HepG2 (cell line): ENCODE data around the gene GFER. TPM values are rescaled to one million over a fixed set of nuclear protein-coding genes. Genes with fewer than 3 reads are reported as not detected.

Experiments used
- ATF7 ChIP-seq, 2 experiments: fragments of 450-650 bp in 1 of 2; sonication (generic) in 1 of 2; formaldehyde crosslinking in 1 of 2; IDR thresholded peaks; 2 replicates each; pipeline versions ENCODE4 v1.4.0 to v1.6.1; 2016 to 2020; ENCODE audit warnings: antibody characterized with exemption in 1 of 2, mild to moderate bottlenecking in 1 of 2, missing genetic modification reagents in 1 of 2
- ISX ChIP-seq: sonication (generic); formaldehyde crosslinking; conservative IDR thresholded peaks from 2 replicates; pipeline ENCODE4 v1.5.0; 2020; ENCODE audit warnings: missing genetic modification reagents
- LCORL ChIP-seq, 2 experiments: fragments of 450-650 bp in 1 of 2; sonication (generic) in 1 of 2; formaldehyde crosslinking in 1 of 2; IDR thresholded peaks; 2 replicates each; pipeline versions ENCODE4 v1.5.0 to v1.6.1; 2017 to 2020; ENCODE audit warnings: antibody characterized with exemption in 1 of 2, missing genetic modification reagents in 1 of 2
- MIER3 ChIP-seq: IDR thresholded peaks from 2 replicates; pipeline ENCODE4 v1.6.1; 2016; ENCODE audit warnings: missing compliant biosample characterization, borderline replicate concordance
- NFE2L2 ChIP-seq: fragments of 150-350 bp; IDR thresholded peaks from 2 replicates; pipeline ENCODE4 v1.6.1; 2014; ENCODE audit warnings: low read length
- PBX3 ChIP-seq: sonication (generic); formaldehyde crosslinking; IDR thresholded peaks from 2 replicates; pipeline ENCODE4 v1.8.1; 2023; ENCODE audit warnings: missing genetic modification reagents, inconsistent platforms, borderline replicate concordance
- RARG ChIP-seq: sonication (generic); formaldehyde crosslinking; IDR thresholded peaks from 2 replicates; pipeline ENCODE4 v1.4.0; 2020; ENCODE audit warnings: low read depth, mild to moderate bottlenecking, missing genetic modification reagents
- RFXANK ChIP-seq: IDR thresholded peaks from 2 replicates; pipeline ENCODE4 v1.6.1; 2016
- STAT5B ChIP-seq: sonication (generic); formaldehyde crosslinking; IDR thresholded peaks from 2 replicates; pipeline ENCODE4 v1.4.0; 2020; ENCODE audit warnings: missing genetic modification reagents
- TSC22D2 ChIP-seq: sonication (generic); formaldehyde crosslinking; IDR thresholded peaks from 2 replicates; pipeline ENCODE4 v1.5.1; 2020; ENCODE audit warnings: missing genetic modification reagents, mild to moderate bottlenecking, borderline replicate concordance
- ZBED4 ChIP-seq: sonication (generic); formaldehyde crosslinking; IDR thresholded peaks from 2 replicates; pipeline ENCODE4 v1.4.0; 2020; ENCODE audit warnings: missing genetic modification reagents, borderline replicate concordance
- ZEB1 ChIP-seq: IDR thresholded peaks from 2 replicates; pipeline ENCODE4 v1.6.1; 2012; ENCODE audit warnings: mild to moderate bottlenecking, low read depth, inconsistent platforms; ENCODE audit not compliant: insufficient replicate concordance
- ZNF136 ChIP-seq: sonication (generic); formaldehyde crosslinking; IDR thresholded peaks from 2 replicates; pipeline ENCODE4 v1.8.1; 2022; ENCODE audit warnings: low read depth, mild to moderate bottlenecking, moderate library complexity, missing genetic modification reagents
- ZNF607 ChIP-seq: sonication (generic); formaldehyde crosslinking; IDR thresholded peaks from 2 replicates; pipeline ENCODE4 v1.5.1; 2020; ENCODE audit warnings: missing genetic modification reagents, mild to moderate bottlenecking, borderline replicate concordance
- ZNF780A ChIP-seq: sonication (generic); formaldehyde crosslinking; IDR thresholded peaks from 2 replicates; pipeline ENCODE4 v1.8.0; 2022; ENCODE audit warnings: mild to moderate bottlenecking, missing genetic modification reagents, moderate library complexity
- ZNF841 ChIP-seq: sonication (generic); formaldehyde crosslinking; IDR thresholded peaks from 2 replicates; pipeline ENCODE4 v1.8.1; 2023; ENCODE audit warnings: missing genetic modification reagents, borderline replicate concordance
- ZSCAN31 ChIP-seq: sonication (generic); formaldehyde crosslinking; IDR thresholded peaks from 2 replicates; pipeline ENCODE4 v1.5.0; 2020; ENCODE audit warnings: low read depth, mild to moderate bottlenecking, missing genetic modification reagents
- polyA plus RNA-seq, 8 experiments: library from polyadenylated mRNA; depleted of rRNA in 3 of 8; stranded (reverse) in 7 of 8; unstranded in 1 of 8; fragments of >200 nt; fragmentation: Illumina TruSeq in 4 of 8; extraction: Trizol in 4 of 8; gene quantifications; 2 replicates each; pipeline versions ENCODE4 v1.2.1 to v1.2.3, GENCODE V29; 2011 to 2016; ENCODE audit warnings: low read depth in 4 of 8, missing spikeins in 1 of 8, mixed read lengths in 1 of 8; ENCODE audit not compliant: insufficient read depth in 1 of 8
- total RNA-seq, 5 experiments: library from RNA; depleted of rRNA; stranded (reverse); fragments of >200 nt; fragmentation: Illumina TruSeq; extraction: Trizol; gene quantifications; 2 replicates each; pipeline ENCODE4 v1.2.3, GENCODE V29; 2016; ENCODE audit warnings: low read depth in 1 of 5
- TF ChIP-seq, protein P1 (sequence below): sonication (generic); formaldehyde crosslinking; IDR thresholded peaks from 2 replicates; pipeline ENCODE4 v1.5.0; 2020; ENCODE audit warnings: missing genetic modification reagents
- TF ChIP-seq, protein P2 (sequence below): sonication (generic); formaldehyde crosslinking; IDR thresholded peaks from 2 replicates; pipeline ENCODE4 v1.8.1; 2023; ENCODE audit warnings: mild to moderate bottlenecking, missing genetic modification reagents

Gene GFER
- total and polyA plus RNA-seq, 2 of the 13 experiments (the other 11 are each of a cell fraction or from before 2014, with no cell fraction given): 28.6 to 71.7 TPM

GRCh38 chr16:1940273-1941161 is 43.5 kb upstream of the GFER start (continued):
- TF ChIP-seq, protein P1, sequence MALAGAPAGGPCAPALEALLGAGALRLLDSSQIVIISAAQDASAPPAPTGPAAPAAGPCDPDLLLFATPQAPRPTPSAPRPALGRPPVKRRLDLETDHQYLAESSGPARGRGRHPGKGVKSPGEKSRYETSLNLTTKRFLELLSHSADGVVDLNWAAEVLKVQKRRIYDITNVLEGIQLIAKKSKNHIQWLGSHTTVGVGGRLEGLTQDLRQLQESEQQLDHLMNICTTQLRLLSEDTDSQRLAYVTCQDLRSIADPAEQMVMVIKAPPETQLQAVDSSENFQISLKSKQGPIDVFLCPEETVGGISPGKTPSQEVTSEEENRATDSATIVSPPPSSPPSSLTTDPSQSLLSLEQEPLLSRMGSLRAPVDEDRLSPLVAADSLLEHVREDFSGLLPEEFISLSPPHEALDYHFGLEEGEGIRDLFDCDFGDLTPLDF: 0 out of 2 replicates have a peak, but pooled peaks have one; percentile 32
- no peak for TF ChIP-seq NFE2L2
- TF ChIP-seq, protein P2, sequence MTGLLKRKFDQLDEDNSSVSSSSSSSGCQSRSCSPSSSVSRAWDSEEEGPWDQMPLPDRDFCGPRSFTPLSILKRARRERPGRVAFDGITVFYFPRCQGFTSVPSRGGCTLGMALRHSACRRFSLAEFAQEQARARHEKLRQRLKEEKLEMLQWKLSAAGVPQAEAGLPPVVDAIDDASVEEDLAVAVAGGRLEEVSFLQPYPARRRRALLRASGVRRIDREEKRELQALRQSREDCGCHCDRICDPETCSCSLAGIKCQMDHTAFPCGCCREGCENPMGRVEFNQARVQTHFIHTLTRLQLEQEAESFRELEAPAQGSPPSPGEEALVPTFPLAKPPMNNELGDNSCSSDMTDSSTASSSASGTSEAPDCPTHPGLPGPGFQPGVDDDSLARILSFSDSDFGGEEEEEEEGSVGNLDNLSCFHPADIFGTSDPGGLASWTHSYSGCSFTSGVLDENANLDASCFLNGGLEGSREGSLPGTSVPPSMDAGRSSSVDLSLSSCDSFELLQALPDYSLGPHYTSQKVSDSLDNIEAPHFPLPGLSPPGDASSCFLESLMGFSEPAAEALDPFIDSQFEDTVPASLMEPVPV (CRISPR knock-in tag): peak; percentile 74; the same call in 1 of the 2 replicates
- TF ChIP-seq ZBED4 (CRISPR knock-in tag): peak; percentile 45; the same call in 1 of the 2 replicates
- TF ChIP-seq ZNF607: no peak
- TF ChIP-seq ISX: no peak
- TF ChIP-seq RARG (CRISPR knock-in tag): no peak
- TF ChIP-seq ZNF136 (CRISPR knock-in tag): peak; percentile 87; the same call in 1 of the 2 replicates
- TF ChIP-seq ATF7 (IDR thresholded peaks at IDR 0.05): no peak
- peak; percentile 61; the same call in 1 of the 2 replicates for TF ChIP-seq ATF7 (CRISPR knock-in tag; IDR thresholded peaks at IDR 0.05)
- peak; percentile 80 for TF ChIP-seq TSC22D2
- peak; percentile 88; the same call in 1 of the 2 replicates for TF ChIP-seq MIER3 (CRISPR knock-in tag)
- TF ChIP-seq ZEB1: no peak
- no peak; the same call in 1 of the 2 replicates for TF ChIP-seq ZNF780A (CRISPR knock-in tag)
- TF ChIP-seq RFXANK: no peak
- TF ChIP-seq PBX3 (CRISPR knock-in tag): no peak
- TF ChIP-seq ZNF841: no peak
- TF ChIP-seq LCORL (IDR thresholded peaks at IDR 0.05): no peak
- peak; percentile 87 for TF ChIP-seq LCORL (CRISPR knock-in tag; IDR thresholded peaks at IDR 0.05)
- peak; percentile 60 for TF ChIP-seq ZSCAN31 (CRISPR knock-in tag)
- no peak for TF ChIP-seq STAT5B (CRISPR knock-in tag)
